Colonic mucosa (tissue), 4 donors: ENCODE data around the gene GPC6. TPM values are rescaled to one million over a fixed set of nuclear protein-coding genes. Genes with fewer than 3 reads are reported as not detected.

ENCODE experiments used
- DNase-seq: peaks from one replicate; pipeline ENCODE4 v3.0.0-alpha.2; 2020
- H3K27ac ChIP-seq: fragments of 200-600 bp; one replicate; pipeline ENCODE4 v1.8.0; 2021
- H3K27me3 ChIP-seq: fragments of 200-600 bp; one replicate; pipeline ENCODE4 v1.8.0; 2021
- H3K36me3 ChIP-seq: fragments of 200-600 bp; one replicate; pipeline ENCODE4 v1.8.0; 2021
- H3K4me1 ChIP-seq: fragments of 200-600 bp; one replicate; pipeline ENCODE4 v1.8.0; 2021; ENCODE audit warnings: mild to moderate bottlenecking
- H3K4me3 ChIP-seq: fragments of 200-600 bp; one replicate; pipeline ENCODE4 v1.8.0; 2021
- H3K9ac ChIP-seq, 2 donors: one replicate each; pipeline ENCODE4 v1.7.0; 2013; ENCODE audit warnings: control low read depth in 2 of 2, low read depth in 2 of 2, low read length in 2 of 2
- H3K9me3 ChIP-seq: fragments of 200-600 bp; one replicate; pipeline ENCODE4 v1.8.0; 2021
- intact Hi-C: fragments of 100-400 bp; cut with DNase I; formaldehyde crosslinking; loops from one replicate; pipeline ENCODE4 v1.14.1; 2022
- total RNA-seq, 2 donors: library from RNA; stranded (reverse); fragmentation: NEBNext Ultra II Directional in 1 of 2; extraction: Animal tissue kit (Norgen Biotek cat#: 25700) in 1 of 2; gene quantifications; one replicate each; pipeline ENCODE4 v1.2.1, GENCODE V29; 2021
- TF ChIP-seq, protein P1 (sequence below): fragments of 200-600 bp; IDR thresholded peaks from one replicate; pipeline ENCODE4 v1.8.0; 2022; ENCODE audit warnings: antibody characterized with exemption, mild to moderate bottlenecking
- donor health status: healthy.
- donor health status: DM: no; HTN: no; CAD: no.
- donor health status: DM: no; HTN: no; CAD: no.

GPC6 gene
- total RNA-seq, 2 donors from 2014 or later: 2.3 to 4.0 TPM

GRCh38 chr13:93260591-93260990, 34.0 kb downstream of the GPC6 start:
- H3K4me1 ChIP-seq: no peaks in the 10 kb centered on the region
- no peaks in the 10 kb centered on the region for H3K9me3 ChIP-seq
- intact Hi-C loops: no loop called here
- no peak overlapping the region for H3K27ac ChIP-seq
- no peak overlapping the region for H3K9ac ChIP-seq
- H3K27me3 ChIP-seq: no peaks in the 10 kb centered on the region
- no peaks in the 10 kb centered on the region for H3K36me3 ChIP-seq
- no peak overlapping the region for H3K4me3 ChIP-seq
- DNase-seq: no peak
- TF ChIP-seq, protein P1, sequence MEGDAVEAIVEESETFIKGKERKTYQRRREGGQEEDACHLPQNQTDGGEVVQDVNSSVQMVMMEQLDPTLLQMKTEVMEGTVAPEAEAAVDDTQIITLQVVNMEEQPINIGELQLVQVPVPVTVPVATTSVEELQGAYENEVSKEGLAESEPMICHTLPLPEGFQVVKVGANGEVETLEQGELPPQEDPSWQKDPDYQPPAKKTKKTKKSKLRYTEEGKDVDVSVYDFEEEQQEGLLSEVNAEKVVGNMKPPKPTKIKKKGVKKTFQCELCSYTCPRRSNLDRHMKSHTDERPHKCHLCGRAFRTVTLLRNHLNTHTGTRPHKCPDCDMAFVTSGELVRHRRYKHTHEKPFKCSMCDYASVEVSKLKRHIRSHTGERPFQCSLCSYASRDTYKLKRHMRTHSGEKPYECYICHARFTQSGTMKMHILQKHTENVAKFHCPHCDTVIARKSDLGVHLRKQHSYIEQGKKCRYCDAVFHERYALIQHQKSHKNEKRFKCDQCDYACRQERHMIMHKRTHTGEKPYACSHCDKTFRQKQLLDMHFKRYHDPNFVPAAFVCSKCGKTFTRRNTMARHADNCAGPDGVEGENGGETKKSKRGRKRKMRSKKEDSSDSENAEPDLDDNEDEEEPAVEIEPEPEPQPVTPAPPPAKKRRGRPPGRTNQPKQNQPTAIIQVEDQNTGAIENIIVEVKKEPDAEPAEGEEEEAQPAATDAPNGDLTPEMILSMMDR: no peak

GRCh38 chr13:93262729-93263345, 36.2 kb downstream of the GPC6 start:
- TF ChIP-seq, protein P1: no peak
- Histone ChIP-seq H3K4me1 (no peaks in the 10 kb centered on the region), H3K9ac (no peak overlapping the region), H3K9me3 (no peaks in the 10 kb centered on the region), H3K36me3 (no peaks in the 10 kb centered on the region), H3K27me3 (no peaks in the 10 kb centered on the region), H3K4me3 (no peak overlapping the region), H3K27ac (no peak overlapping the region)
- intact Hi-C loops: no loop called here
- no peak for DNase-seq

DNA sequence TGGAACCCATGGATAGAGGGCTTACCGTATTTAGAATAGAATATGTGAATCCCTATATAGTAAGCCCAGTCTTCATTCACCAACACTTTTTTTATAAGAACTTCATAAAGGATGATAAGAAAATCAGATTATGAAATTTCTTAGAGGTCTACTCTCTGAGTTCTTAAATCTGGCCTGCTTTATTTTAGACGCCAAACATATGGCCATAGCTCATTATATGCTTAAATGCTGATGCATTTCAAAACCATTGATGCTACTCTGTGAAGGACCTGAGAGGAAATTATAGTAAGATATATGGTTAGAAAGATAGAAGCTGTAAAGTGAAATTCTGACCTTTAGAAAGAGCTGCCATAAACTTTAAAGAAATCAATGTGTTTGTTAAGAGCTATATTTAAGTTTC, 38.3 kb downstream of the GPC6 start:
- intact Hi-C loops: no loop called here

GRCh38 chr13:93265800-93266199, 39.2 kb downstream of the GPC6 start:
- Histone ChIP-seq H3K36me3 (no peaks in the 10 kb centered on the region), H3K9me3 (no peaks in the 10 kb centered on the region), H3K4me3 (no peak overlapping the region), H3K4me1 (no peaks in the 10 kb centered on the region), H3K27ac (no peak overlapping the region), H3K9ac (no peak overlapping the region), H3K27me3 (no peaks in the 10 kb centered on the region)
- intact Hi-C loops: no loop called here
- no peak for DNase-seq
- TF ChIP-seq, protein P1: no peak

More for the DNA sequence above, 38.3 kb downstream of the GPC6 start:
- Histone ChIP-seq H3K4me3 (no peak overlapping the region), H3K9ac (no peak overlapping the region), H3K27me3 (no peaks in the 10 kb centered on the region), H3K4me1 (no peaks in the 10 kb centered on the region), H3K27ac (no peak overlapping the region), H3K36me3 (no peaks in the 10 kb centered on the region), H3K9me3 (no peaks in the 10 kb centered on the region)
- no peak for DNase-seq
- TF ChIP-seq, protein P1: no peak

DNA sequence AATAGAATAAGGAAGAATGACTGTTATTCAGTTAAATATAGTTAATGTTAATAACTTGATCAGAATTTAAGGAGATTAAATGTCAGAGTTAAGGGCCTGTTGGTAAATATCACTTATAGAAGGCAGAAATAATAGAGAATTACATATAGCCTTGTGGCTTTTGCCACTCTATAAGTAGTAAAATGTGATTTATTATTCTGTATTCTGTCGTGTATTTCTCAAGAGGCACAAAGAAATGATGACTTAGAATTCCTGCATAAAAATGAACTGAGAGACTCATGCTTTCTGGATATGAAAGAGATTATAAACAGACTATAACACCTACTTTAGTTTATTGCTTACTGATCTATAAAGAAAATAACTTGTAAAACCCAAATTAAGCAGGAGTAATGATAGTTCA, 40.1 kb downstream of the GPC6 start:
- Histone ChIP-seq H3K9ac (no peak overlapping the region), H3K27ac (no peak overlapping the region), H3K4me1 (no peaks in the 10 kb centered on the region), H3K27me3 (no peaks in the 10 kb centered on the region), H3K9me3 (no peaks in the 10 kb centered on the region), H3K4me3 (no peak overlapping the region), H3K36me3 (no peaks in the 10 kb centered on the region)
- no peak for DNase-seq
- TF ChIP-seq, protein P1: no peak
- intact Hi-C loops: no loop called here
